Measurements from ENCODE around the gene CADM1. TPM values are rescaled to one million over a fixed set of nuclear protein-coding genes. Genes with fewer than 3 reads are reported as not detected.

The CADM1 gene
- total RNA-seq, 4 donors from 2014 or later = 89.9 to 351 (median 235) TPM

- peaks cover 8 to 10% of the 10 kb centered on the region in 2 donors for H3K4me1 ChIP-seq
- DNase-seq = no peak
- intact Hi-C loops (cut with DNase I) = no loop called here
- H3K9me3 ChIP-seq = no peaks in the 10 kb centered on the region
- H3K4me3 ChIP-seq (replicated peaks in 1 of 3) = no peak overlapping the region
- TF ChIP-seq POLR2A (IDR thresholded peaks at IDR 0.05) = no peak
- TF ChIP-seq CTCF (IDR thresholded peaks at IDR 0.05) = no peak
- no peak overlapping the region for H3K27ac ChIP-seq
- no peaks in the 10 kb centered on the region for H3K27me3 ChIP-seq
- no peaks in the 10 kb centered on the region for H3K36me3 ChIP-seq
- 45 to 55% methylated on average over 1 of the region's 1 CpG for WGBS, 2 donors
Observed at GRCh38 chr11:115524572-115524971, 20.4 kb upstream of the CADM1 start.

- no peak overlapping the region for H3K27ac ChIP-seq
- no peak for DNase-seq
- intact Hi-C loops (cut with DNase I) = no loop called here
- peaks cover 8 to 10% of the 10 kb centered on the region in 2 donors for H3K4me1 ChIP-seq
- H3K9me3 ChIP-seq = no peaks in the 10 kb centered on the region
- no peaks in the 10 kb centered on the region for H3K27me3 ChIP-seq
- TF ChIP-seq POLR2A (IDR thresholded peaks at IDR 0.05) = no peak
- TF ChIP-seq CTCF (IDR thresholded peaks at IDR 0.05) = no peak
- 81 to 83% methylated on average over 2 of the region's 2 CpGs for WGBS, 2 donors
- H3K36me3 ChIP-seq = no peaks in the 10 kb centered on the region
- no peak overlapping the region for H3K4me3 ChIP-seq (replicated peaks in 1 of 3)
Observed at GRCh38 chr11:115523727-115524399, 19.6 kb upstream of the CADM1 start.

GRCh38 chr11:115522302-115522701, 18.1 kb upstream of the CADM1 start:
- WGBS, 2 donors = 83 to 86% methylated on average over 3 of the region's 3 CpGs
- TF ChIP-seq POLR2A (IDR thresholded peaks at IDR 0.05) = no peak
- no peak for TF ChIP-seq CTCF (IDR thresholded peaks at IDR 0.05)
- no peak overlapping the region for H3K27ac ChIP-seq
- intact Hi-C loops (cut with DNase I) = no loop called here
- no peaks in the 10 kb centered on the region for H3K36me3 ChIP-seq
- H3K9me3 ChIP-seq = no peaks in the 10 kb centered on the region
- H3K4me3 ChIP-seq (replicated peaks in 1 of 3) = no peak overlapping the region
- peaks cover 0 to under 1% of the 10 kb centered on the region in 2 donors for H3K4me1 ChIP-seq
- no peaks in the 10 kb centered on the region for H3K27me3 ChIP-seq
- no peak for DNase-seq

- TF ChIP-seq CTCF (IDR thresholded peaks at IDR 0.05) (no peak), POLR2A (IDR thresholded peaks at IDR 0.05) (no peak)
- no peak for DNase-seq
- intact Hi-C loops (cut with DNase I) = no loop called here
- H3K4me3 ChIP-seq (replicated peaks in 1 of 3) = no peak overlapping the region
- H3K36me3 ChIP-seq = no peaks in the 10 kb centered on the region
- H3K9me3 ChIP-seq = no peaks in the 10 kb centered on the region
- 67 to 74% methylated on average over 4 of the region's 4 CpGs for WGBS, 2 donors
- H3K27me3 ChIP-seq = no peaks in the 10 kb centered on the region
- no peaks in the 10 kb centered on the region for H3K4me1 ChIP-seq
- no peak overlapping the region for H3K27ac ChIP-seq
Observed at GRCh38 chr11:115521825-115522224, 17.6 kb upstream of the CADM1 start.

GRCh38 chr11:115518983-115519628, 14.9 kb upstream of the CADM1 start:
- Histone ChIP-seq H3K27me3 (no peaks in the 10 kb centered on the region), H3K4me1 (no peaks in the 10 kb centered on the region), H3K36me3 (no peaks in the 10 kb centered on the region), H3K4me3 (replicated peaks in 1 of 3) (no peak overlapping the region), H3K27ac (no peak overlapping the region), H3K9me3 (no peaks in the 10 kb centered on the region)
- no peak for DNase-seq
- no peak for TF ChIP-seq POLR2A (IDR thresholded peaks at IDR 0.05)
- TF ChIP-seq CTCF (IDR thresholded peaks at IDR 0.05) = no peak
- WGBS, 2 donors = 81 to 85% methylated on average over 8 of the region's 8 CpGs
- intact Hi-C loops (cut with DNase I) = no loop called here
